Measurements from ENCODE around the gene CPNE2. TPM values are rescaled to one million over a fixed set of nuclear protein-coding genes. Genes with fewer than 3 reads are reported as not detected.
A peak's percentile ranks its signal among the peaks of the same experiment; 100 is the strongest.
"Not testable (repeated sequence)": the region's sequence is repeated elsewhere in the genome, so short reads cannot be mapped to it uniquely, and the experiment has no call there.

CPNE2 gene
- total RNA-seq, 1 experiment from 2014 or later, result 22.0 TPM

GRCh38 chr16:57166951-57167350 is 74.6 kb downstream of the CPNE2 start:
- in situ Hi-C loops (cut with HindIII; ENCODE audit: low pct_unique_long_range_greater_than_20kb, low sequenced_read_pairs), result no loop called here
- DNase-seq (ENCODE audit: low read depth, low spot score), result no peak

GRCh38 chr16:57167538-57167937 is 75.2 kb downstream of the CPNE2 start:
- no peak for DNase-seq (ENCODE audit: low read depth, low spot score)
- in situ Hi-C loops (cut with HindIII; ENCODE audit: low pct_unique_long_range_greater_than_20kb, low sequenced_read_pairs), result no loop called here

- DNase-seq (ENCODE audit: low read depth, low spot score), result peak; percentile 67
- in situ Hi-C loops (cut with HindIII; ENCODE audit: low pct_unique_long_range_greater_than_20kb, low sequenced_read_pairs), result no loop called here
These were observed 75.6 kb downstream of the CPNE2 start for GRCh38 chr16:57167953-57168352.

GRCh38 chr16:57169327-57169726 is 76.9 kb downstream of the CPNE2 start:
- DNase-seq (ENCODE audit: low read depth, low spot score), result peak; percentile 43
- in situ Hi-C loops (cut with HindIII; ENCODE audit: low pct_unique_long_range_greater_than_20kb, low sequenced_read_pairs), result no loop called here

- DNase-seq (ENCODE audit: low read depth, low spot score), result no peak
- in situ Hi-C loops (cut with HindIII; ENCODE audit: low pct_unique_long_range_greater_than_20kb, low sequenced_read_pairs), result no loop called here
These were observed 80.4 kb downstream of the CPNE2 start for GRCh38 chr16:57172721-57173290.

- DNase-seq (ENCODE audit: low read depth, low spot score), result no peak
- in situ Hi-C loops (cut with HindIII; ENCODE audit: low pct_unique_long_range_greater_than_20kb, low sequenced_read_pairs), result no loop called here
These were observed 83.5 kb downstream of the CPNE2 start for GRCh38 chr16:57175896-57176295.

- DNase-seq (ENCODE audit: low read depth, low spot score), result no peak
- in situ Hi-C loops (cut with HindIII; ENCODE audit: low pct_unique_long_range_greater_than_20kb, low sequenced_read_pairs), result no loop called here
These were observed 85.8 kb downstream of the CPNE2 start for GRCh38 chr16:57178196-57178595.

- in situ Hi-C loops (cut with HindIII; ENCODE audit: low pct_unique_long_range_greater_than_20kb, low sequenced_read_pairs), result no loop called here
- DNase-seq (ENCODE audit: low read depth, low spot score), result no peak
These were observed 86.4 kb downstream of the CPNE2 start for GRCh38 chr16:57178793-57179212.

GRCh38 chr16:57179215-57179828 is 86.9 kb downstream of the CPNE2 start:
- in situ Hi-C loops (cut with HindIII; ENCODE audit: low pct_unique_long_range_greater_than_20kb, low sequenced_read_pairs), result no loop called here
- no peak for DNase-seq (ENCODE audit: low read depth, low spot score)

GRCh38 chr16:57184113-57184512 is 91.7 kb downstream of the CPNE2 start:
- in situ Hi-C loops (cut with HindIII; ENCODE audit: low pct_unique_long_range_greater_than_20kb, low sequenced_read_pairs), result no loop called here
- no peak for DNase-seq (ENCODE audit: low read depth, low spot score)

- in situ Hi-C loops (cut with HindIII; ENCODE audit: low pct_unique_long_range_greater_than_20kb, low sequenced_read_pairs), result no loop called here
- DNase-seq (ENCODE audit: low read depth, low spot score), result no peak
These were observed 92.6 kb downstream of the CPNE2 start for GRCh38 chr16:57184887-57185445.

- peak; percentile 31 for DNase-seq (ENCODE audit: low read depth, low spot score)
- in situ Hi-C loops (cut with HindIII; ENCODE audit: low pct_unique_long_range_greater_than_20kb, low sequenced_read_pairs), result no loop called here
These were observed 93.1 kb downstream of the CPNE2 start for GRCh38 chr16:57185446-57185944.

GRCh38 chr16:57185945-57186871 is 93.8 kb downstream of the CPNE2 start, which contains the start of the genes PSME3IP1 and RSPRY1:
Gene PSME3IP1 (minus strand): TSS chr16:57186039. CDS start chr16:57173854, 12,185 bp downstream.
Gene RSPRY1 (plus strand): TSS chr16:57186329. CDS start chr16:57204659, 18,330 bp downstream.
- peak; percentile 99 for DNase-seq (ENCODE audit: low read depth, low spot score)
- in situ Hi-C loops (cut with HindIII; ENCODE audit: low pct_unique_long_range_greater_than_20kb, low sequenced_read_pairs), result no loop called here

- DNase-seq (ENCODE audit: low read depth, low spot score), result no peak
- in situ Hi-C loops (cut with HindIII; ENCODE audit: low pct_unique_long_range_greater_than_20kb, low sequenced_read_pairs), result no loop called here
These were observed 94.8 kb downstream of the CPNE2 start for GRCh38 chr16:57186872-57187854.

- DNase-seq (ENCODE audit: low read depth, low spot score); in situ Hi-C loops (cut with HindIII; ENCODE audit: low pct_unique_long_range_greater_than_20kb, low sequenced_read_pairs): not testable (repeated sequence)
These were observed 95.7 kb downstream of the CPNE2 start for GRCh38 chr16:57187902-57188710.

- DNase-seq (ENCODE audit: low read depth, low spot score), result no peak
- in situ Hi-C loops (cut with HindIII; ENCODE audit: low pct_unique_long_range_greater_than_20kb, low sequenced_read_pairs), result no loop called here
These were observed 96.3 kb downstream of the CPNE2 start for GRCh38 chr16:57188711-57189002.
